Measurements from ENCODE around the gene PSMC3.

GRCh38 chr11:47376107-47376524 lies 50.1 kb downstream of the PSMC3 start:
- TF ChIP-seq POLR2A (IDR thresholded peaks at IDR 0.05; ENCODE audit: low read length) = no peak
- no peak for TF ChIP-seq GATA1 (IDR thresholded peaks at IDR 0.05; ENCODE audit: low read depth, low read length)
